Measurements from ENCODE around the gene RASSF5. TPM values are rescaled to one million over a fixed set of nuclear protein-coding genes. Genes with fewer than 3 reads are reported as not detected.

RASSF5 gene
- total and polyA plus RNA-seq, 10 of the 15 experiments (the other 5 are each of a cell fraction or from before 2014, with no cell fraction given) = 14.0 to 89.6 (median 68.9) TPM

DNA sequence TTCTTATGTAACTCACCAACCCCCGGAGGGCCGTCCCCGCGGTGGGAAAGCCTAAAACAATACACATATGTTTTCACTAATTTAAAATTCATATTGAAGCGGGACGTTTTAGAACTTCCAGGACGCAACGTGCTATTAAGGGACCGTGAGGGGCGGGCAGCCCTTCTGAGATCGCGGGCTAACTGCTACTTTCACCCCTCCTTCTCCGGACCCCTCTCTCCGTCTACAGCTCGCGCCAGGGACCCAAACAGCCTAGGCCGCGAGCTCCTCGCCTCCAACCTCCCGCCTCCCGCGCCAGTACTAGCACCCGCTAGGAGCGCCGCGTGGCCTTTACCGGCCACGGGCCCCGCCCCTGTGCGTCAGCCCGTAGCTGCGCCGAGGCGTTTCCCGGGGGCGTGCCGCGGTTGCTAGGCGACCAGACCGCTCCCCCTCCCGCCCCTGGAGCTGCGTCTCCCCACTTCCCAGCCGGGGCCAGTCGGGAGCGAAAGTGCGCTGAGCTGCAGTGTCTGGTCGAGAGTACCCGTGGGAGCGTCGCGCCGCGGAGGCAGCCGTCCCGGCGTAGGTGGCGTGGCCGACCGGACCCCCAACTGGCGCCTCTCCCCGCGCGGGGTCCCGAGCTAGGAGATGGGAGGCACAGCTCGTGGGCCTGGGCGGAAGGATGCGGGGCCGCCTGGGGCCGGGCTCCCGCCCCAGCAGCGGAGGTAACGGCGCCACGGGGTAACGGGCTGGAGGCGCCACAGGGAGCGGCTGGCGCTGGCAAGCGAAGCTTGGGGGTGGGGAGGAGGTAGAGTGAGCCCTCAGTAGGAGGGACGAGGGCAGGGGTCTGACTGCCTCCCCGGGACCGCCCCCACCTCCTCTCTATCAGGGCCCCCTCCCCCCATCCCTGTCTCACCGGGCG lies 128.0 kb downstream of the RASSF5 start, which contains the start of gene DYRK3 (continued):
- no peak for TF ChIP-seq E2F8 (IDR thresholded peaks at IDR 0.05; ENCODE audit: low read depth, partially characterized antibody)
- TF ChIP-seq NR2F1 (conservative IDR thresholded peaks at IDR 0.05) = peak; percentile 46; the same call in 1 of the 2 replicates
- peak; percentile 90; the same call in 1 of the 2 replicates for TF ChIP-seq LARP7 (IDR thresholded peaks at IDR 0.05)

GRCh38 chr1:206635978-206636345 lies 128.6 kb downstream of the RASSF5 start:
- peak; percentile 32 for ATAC-seq
- Histone ChIP-seq H3K36me3 (ENCODE audit: control insufficient read depth in 2 of 2, insufficient read depth in 2 of 2, low read length in 1 of 2) (no peaks in the 10 kb centered on the region), H3K4me2 (ENCODE audit: control insufficient read depth, insufficient read depth) (peak overlapping the region; percentile 99), H3K9ac (ENCODE audit: control insufficient read depth, insufficient read depth, low read length) (peak overlapping the region; percentile 76), H3K27ac (ENCODE audit: control insufficient read depth, insufficient read depth) (peak overlapping the region; percentile 38), H3K79me2 (ENCODE audit: control insufficient read depth, insufficient read depth, low read length) (peaks cover 18% of the 10 kb centered on the region), H3K9me3 (replicated peaks; ENCODE audit: control insufficient read depth, insufficient read depth, low read length) (no peaks in the 10 kb centered on the region), H2AFZ (ENCODE audit: control insufficient read depth, low read depth, low read length) (peak overlapping the region; percentile 92), H3K4me1 (ENCODE audit: control insufficient read depth, insufficient read depth, low read length) (peaks cover 26% of the 10 kb centered on the region), H3K27me3 (replicated peaks in 1 of 2; ENCODE audit: control insufficient read depth in 2 of 2, insufficient read depth in 2 of 2, low read length in 1 of 2) (no peaks in the 10 kb centered on the region), H4K20me1 (ENCODE audit: control insufficient read depth, insufficient read depth) (no peaks in the 10 kb centered on the region), H3K4me3 (peak overlapping the region; percentile 94)
- POLR2A ChIA-PET = interaction anchor here (0.7 to 7.5 kb wide), 15 partner anchors 14 to 283 kb away, joined by 3 to 92 read pairs (median 5); partner anchors contain the start of gene IKBKE
- CTCF ChIA-PET = interaction anchor here (0.7 to 19.1 kb wide), 20 partner anchors 9 to 346 kb away, joined by 3 to 1150 read pairs (median 6); partner anchors contain the start of genes EIF2D and IKBKE
- SMC1A ChIA-PET (ENCODE audit: uncharacterized antibody, unreplicated experiment) = interaction anchor here (0.8 to 10.6 kb wide), 19 partner anchors 11 to 440 kb away, joined by 3 to 301 read pairs (median 5); partner anchors contain the start of genes EIF2D and IL19
- intact Hi-C loops (cut with micrococcal nuclease; ENCODE audit: unreplicated experiment) = loop anchor here (2.0 to 10.0 kb wide), 4 partner anchors 23 to 277 kb away; partner anchors contain the start of gene EIF2D
- RAD21 ChIA-PET (ENCODE audit: unreplicated experiment) = interaction anchor here (0.7 to 8.7 kb wide), 28 partner anchors 11 to 346 kb away, joined by 3 to 207 read pairs (median 6); partner anchors contain the start of genes EIF2D, IKBKE, IL19 and RASSF5
- in situ Hi-C loops (cut with MboI) = no loop called here
- DNase-seq (ENCODE audit: low read depth, low spot score) = no peak
- no peak for FAIRE-seq
- BruUV-seq (replicated peaks) = no TSS peak
- under 1% methylated on average over 14 of the region's 14 CpGs for WGBS (ENCODE audit: insufficient coverage, insufficient replicate concordance, low lambda C conversion rate, missing lambda C conversion rate)
- no peak for TF ChIP-seq MTA3 (IDR thresholded peaks at IDR 0.05; ENCODE audit: borderline replicate concordance, low read length)
- TF ChIP-seq ZNF207 (IDR thresholded peaks at IDR 0.05; ENCODE audit: borderline replicate concordance) = no peak
- TF ChIP-seq ASH2L (IDR thresholded peaks at IDR 0.05; ENCODE audit: borderline replicate concordance, low read depth) = no peak
- no peak for TF ChIP-seq SPI1 (IDR thresholded peaks at IDR 0.05; ENCODE audit: borderline replicate concordance, insufficient read depth, low read depth, low read length)
- no peak for TF ChIP-seq KLF5 (IDR thresholded peaks at IDR 0.05; ENCODE audit: partially characterized antibody)
- TF ChIP-seq SUZ12 (IDR thresholded peaks at IDR 0.05; ENCODE audit: unreplicated experiment) = no peak
- 0 out of 2 replicates have a peak, but pooled peaks have one; percentile 17 for TF ChIP-seq RUNX3 (IDR thresholded peaks at IDR 0.05; ENCODE audit: low read length)
- TF ChIP-seq MLLT1 (IDR thresholded peaks at IDR 0.05) = no peak
- TF ChIP-seq POU2F2 (IDR thresholded peaks at IDR 0.05; ENCODE audit: borderline replicate concordance, low read depth, low read length) = 0 out of 3 replicates have a peak, but pooled peaks have one; percentile 73
- no peak for TF ChIP-seq ATF2 (IDR thresholded peaks at IDR 0.05; ENCODE audit: low read length)
- TF ChIP-seq PML (IDR thresholded peaks at IDR 0.05; ENCODE audit: low read length) = no peak
